IMR-90 (cell line): ENCODE measurements around the gene RUNX1. TPM values are rescaled to one million over a fixed set of nuclear protein-coding genes. Genes with fewer than 3 reads are reported as not detected.

Experiments used
- ATAC-seq: fragments of 200-7000 bp; cut with Tn5 transposase; 2 replicates; pipeline ENCODE4 v1.9.1; 2020; ENCODE audit warnings: low read depth, mild to moderate bottlenecking, moderate library complexity
- BruUV-seq: library from RNA; stranded (reverse); fragments of 400-500 nt; replicated peaks from 2 replicates; lab custom pipeline; 2021; lab: Mats Ljungman, UMichigan
- CTCF ChIA-PET: fragments of 300-600 bp; formaldehyde crosslinking; extraction: SDS; loops from one replicate; lab custom pipeline; 2021; ENCODE audit warnings: antibody characterized with exemption; lab: Yijun Ruan, JAX
- POLR2A ChIA-PET: fragments of 300-600 bp; sonication (Branson Sonifier 250); formaldehyde crosslinking; loops from one replicate; lab custom pipeline; 2022; ENCODE audit warnings: antibody characterized with exemption; ENCODE audit not compliant: unreplicated experiment; lab: Charles Lee
- DNase-seq: peaks from one replicate; pipeline ENCODE4 v3.0.0; 2013
- H2AFZ ChIP-seq: replicated peaks from 2 replicates; pipeline ENCODE3; 2013; ENCODE audit warnings: low read length, mild to moderate bottlenecking; ENCODE audit not compliant: poor library complexity
- H2AK5ac ChIP-seq: 2 replicates; pipeline ENCODE4 v1.6.1; 2013; ENCODE audit warnings: low read depth, low read length, inconsistent platforms
- H2AK9ac ChIP-seq: replicated peaks from 2 replicates; pipeline ENCODE3; 2013; ENCODE audit warnings: mild to moderate bottlenecking, low read depth, low read length, moderate library complexity; ENCODE audit not compliant: poor library complexity
- H2BK120ac ChIP-seq: 2 replicates; pipeline ENCODE4 v1.6.1; 2013; ENCODE audit warnings: low read depth, low read length, inconsistent platforms
- H2BK15ac ChIP-seq: 3 replicates; pipeline ENCODE4 v1.6.1; 2013; ENCODE audit warnings: low read depth, low read length, inconsistent platforms
- H2BK20ac ChIP-seq: 2 replicates; pipeline ENCODE4 v1.6.1; 2013; ENCODE audit warnings: low read depth, mild to moderate bottlenecking, inconsistent platforms, low read length, moderate library complexity
- H2BK5ac ChIP-seq: 2 replicates; pipeline ENCODE4 v1.6.1; 2013; ENCODE audit warnings: mild to moderate bottlenecking, low read depth, low read length, inconsistent platforms; ENCODE audit not compliant: poor library complexity, severe bottlenecking
- H3K14ac ChIP-seq: replicated peaks from 2 replicates; pipeline ENCODE4 v1.6.1; 2013; ENCODE audit warnings: low read depth, low read length, inconsistent platforms
- H3K18ac ChIP-seq: 2 replicates; pipeline ENCODE4 v1.6.1; 2013; ENCODE audit warnings: low read depth, low read length, control low read depth
- H3K23ac ChIP-seq: 2 replicates; pipeline ENCODE4 v1.6.1; 2013; ENCODE audit warnings: low read depth, low read length, inconsistent platforms
- H3K27ac ChIP-seq: 2 replicates; pipeline ENCODE4 v1.5.1; 2013; ENCODE audit warnings: mild to moderate bottlenecking, control low read depth, low read length; ENCODE audit not compliant: insufficient read depth
- H3K27me3 ChIP-seq: 2 replicates; pipeline ENCODE4 v1.6.1; 2013; ENCODE audit warnings: low read length; ENCODE audit not compliant: control insufficient read depth, insufficient read depth
- H3K36me3 ChIP-seq: 2 replicates; pipeline ENCODE4 v1.6.1; 2013; ENCODE audit warnings: low read length, mixed read lengths; ENCODE audit not compliant: control insufficient read depth, insufficient read depth
- H3K4ac ChIP-seq: 2 replicates; pipeline ENCODE4 v1.6.1; 2013; ENCODE audit warnings: low read depth, low read length, inconsistent platforms
- H3K4me1 ChIP-seq: 2 replicates; pipeline ENCODE4 v1.6.1; 2013; ENCODE audit warnings: low read length, mixed read lengths; ENCODE audit not compliant: control insufficient read depth, insufficient read depth
- H3K4me2 ChIP-seq: 2 replicates; pipeline ENCODE4 v1.6.1; 2013; ENCODE audit warnings: low read depth, mild to moderate bottlenecking, control low read depth, low read length, moderate library complexity
- H3K4me3 ChIP-seq: 2 replicates; pipeline ENCODE4 v1.5.1; 2013; ENCODE audit warnings: low read depth, mild to moderate bottlenecking, control low read depth, low read length, moderate library complexity; ENCODE audit not compliant: insufficient read depth
- H3K56ac ChIP-seq: 2 replicates; pipeline ENCODE4 v1.6.1; 2013; ENCODE audit warnings: low read length, inconsistent platforms; ENCODE audit not compliant: insufficient read depth; ENCODE audit errors: extremely low read depth
- H3K79me1 ChIP-seq, 2 experiments: 2 replicates each; pipeline ENCODE4 v1.6.1; 2013; ENCODE audit warnings: low read length in 2 of 2, inconsistent platforms in 1 of 2, low read depth in 1 of 2
- H3K9ac ChIP-seq: 2 replicates; pipeline ENCODE4 v1.6.1; 2013; ENCODE audit warnings: low read depth, low read length, control low read depth
- H3K9me1 ChIP-seq: 2 replicates; pipeline ENCODE4 v1.6.1; 2013; ENCODE audit warnings: low read length, inconsistent platforms; ENCODE audit not compliant: insufficient read depth
- H3K9me3 ChIP-seq: 2 replicates; pipeline ENCODE4 v1.6.1; 2013; ENCODE audit warnings: low read length; ENCODE audit not compliant: control insufficient read depth, insufficient read depth
- H4K20me1 ChIP-seq: 2 replicates; pipeline ENCODE4 v1.6.1; 2013; ENCODE audit warnings: low read length, inconsistent platforms; ENCODE audit not compliant: insufficient read depth
- H4K5ac ChIP-seq: 2 replicates; pipeline ENCODE4 v1.6.1; 2013; ENCODE audit warnings: mild to moderate bottlenecking, low read depth, low read length, control low read depth
- H4K8ac ChIP-seq, 2 experiments: 2 replicates each; pipeline ENCODE4 v1.6.1; 2013; ENCODE audit warnings: low read depth in 2 of 2, low read length in 2 of 2, control low read depth in 1 of 2, inconsistent platforms in 1 of 2
- H4K91ac ChIP-seq: 2 replicates; pipeline ENCODE4 v1.6.1; 2013; ENCODE audit warnings: low read depth, low read length, inconsistent platforms; ENCODE audit not compliant: insufficient read depth
- CEBPB ChIP-seq: IDR thresholded peaks from 2 replicates; pipeline ENCODE4 v1.6.1; 2012; ENCODE audit warnings: low read depth, low read length, improper control_type of control experiment
- FOS ChIP-seq: fragments of 150-350 bp; IDR thresholded peaks from 2 replicates; pipeline ENCODE4 v1.6.1; 2016; ENCODE audit warnings: low read depth, low read length
- MAZ ChIP-seq: IDR thresholded peaks from 2 replicates; pipeline ENCODE4 v1.6.1; 2012; ENCODE audit warnings: low read depth, mild to moderate bottlenecking, low read length, improper control_type of control experiment, moderate library complexity, borderline replicate concordance
- NFE2L2 ChIP-seq: fragments of 150-350 bp; IDR thresholded peaks from 2 replicates; pipeline ENCODE4 v1.6.1; 2016; ENCODE audit warnings: low read depth, mild to moderate bottlenecking, low read length
- SMC3 ChIP-seq: fragments of 150-350 bp; IDR thresholded peaks from 2 replicates; pipeline ENCODE4 v1.6.1; 2016; ENCODE audit warnings: low read depth, mild to moderate bottlenecking, antibody characterized with exemption, low read length, moderate library complexity
- WGBS, 2 experiments: methylation state at CpG; one replicate each; pipeline versions ENCODE4 v1.1.5 to v1.1.7; 2013; ENCODE audit warnings: missing lambda C conversion rate in 2 of 2; ENCODE audit not compliant: insufficient read length in 1 of 2; ENCODE audit errors: extremely low coverage in 2 of 2; 5-methylcytosine and 5-hydroxymethylcytosine counted together
- dilution Hi-C: fragments of 300-500 bp; cut with HindIII; formaldehyde crosslinking; loops from one replicate; pipeline ENCODE4 v1.14.3; 2018; ENCODE audit warnings: low sequenced_read_pairs; ENCODE audit not compliant: unreplicated experiment
- in situ Hi-C: fragments of 300-500 bp; cut with MboI; formaldehyde crosslinking; loops from 3 replicates; pipeline ENCODE4 v1.14.3; 2019; ENCODE audit warnings: low sequenced_read_pairs, inconsistent platforms, mixed read lengths
- intact Hi-C: fragments of 100-400 bp; cut with micrococcal nuclease; formaldehyde crosslinking; loops from 2 replicates; pipeline ENCODE4 v1.10.0; 2022
- polyA plus RNA-seq, 3 experiments: library from polyadenylated mRNA; depleted of rRNA; stranded (reverse); fragments of >200 nt; gene quantifications; 2 replicates each; pipeline ENCODE4 v1.2.3, GENCODE V29; 2012; ENCODE audit warnings: low replicate concordance in 1 of 3
- total RNA-seq: library from RNA; depleted of rRNA; stranded (reverse); fragments of >200 nt; gene quantifications from 2 replicates; pipeline ENCODE4 v1.2.3, GENCODE V29; 2012

RUNX1 gene
- total and polyA plus RNA-seq, 2 of the 4 experiments (the other 2 are of a cell fraction) = 34.5 to 56.5 TPM

DNA sequence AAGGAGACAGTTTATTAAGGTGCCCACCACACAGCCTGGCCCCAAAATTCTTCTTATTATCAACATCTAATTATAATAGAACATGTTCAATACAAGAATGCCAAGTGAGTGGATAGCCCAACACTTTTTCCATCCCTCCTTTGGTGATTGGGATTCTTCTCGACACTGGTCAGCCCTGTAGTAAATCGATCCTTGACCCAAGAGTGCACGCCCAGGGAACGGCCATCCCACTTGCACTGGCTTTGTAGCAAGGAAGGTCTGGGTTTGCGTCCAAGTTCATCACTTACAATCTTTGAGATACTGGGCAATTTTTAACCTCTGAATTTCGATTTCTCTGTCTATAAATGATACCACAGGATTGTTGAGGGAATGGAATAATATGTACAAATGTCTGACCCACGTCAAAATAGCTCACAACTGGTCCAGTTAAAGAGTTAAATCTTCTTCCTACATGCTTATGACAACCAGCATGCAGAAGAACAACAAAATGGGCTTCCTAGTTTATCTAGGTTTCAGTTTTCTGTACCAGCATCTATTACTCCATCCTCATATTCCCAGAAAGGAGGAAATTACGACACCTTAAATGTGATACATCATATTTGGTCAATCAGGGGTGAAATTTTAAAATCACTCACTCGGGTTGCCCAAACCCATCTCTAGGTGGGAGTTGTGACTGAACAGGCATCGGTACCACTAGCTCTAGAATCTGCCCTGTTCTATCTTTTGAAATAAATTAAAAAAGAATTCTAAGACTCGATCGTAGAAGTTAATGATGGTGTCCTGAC lies 218.5 kb downstream of the RUNX1 start:
- POLR2A ChIA-PET = no interaction called here
- no peak overlapping the region for H3K9ac ChIP-seq

More for the DNA sequence above, 218.5 kb downstream of the RUNX1 start:
- no peak overlapping the region for H3K14ac ChIP-seq
- no peak overlapping the region for H3K27ac ChIP-seq
- no peak for TF ChIP-seq FOS
- no peak for TF ChIP-seq MAZ
- TF ChIP-seq SMC3 = no peak
- no peak for TF ChIP-seq NFE2L2
- peak; percentile 20; the same call in 1 of the 2 replicates for TF ChIP-seq CEBPB
- H3K4me3 ChIP-seq = no peak overlapping the region
- peak overlapping the region; percentile 34 for H2BK5ac ChIP-seq
- in situ Hi-C loops = no loop called here
- no peak overlapping the region for H2BK120ac ChIP-seq
- ATAC-seq = no peak
- peaks cover 51% of the 10 kb centered on the region for H3K36me3 ChIP-seq
- H3K18ac ChIP-seq = no peak overlapping the region
- H4K8ac ChIP-seq = no peak overlapping the region; a peak in 1 of 4 replicates
- WGBS, 2 experiments = no CpG with 5 or more reads among the region's 12 CpGs
- no peaks in the 10 kb centered on the region for H3K27me3 ChIP-seq
- no peak overlapping the region for H2AFZ ChIP-seq
- CTCF ChIA-PET = interaction anchor here (0.7 kb wide), 1 partner anchor 825 kb away, joined by 3 read pairs; no protein-coding TSS in a partner anchor
- dilution Hi-C loops = no loop called here
- H3K4me1 ChIP-seq = peaks cover 9% of the 10 kb centered on the region
- DNase-seq = no peak
- H3K4ac ChIP-seq = no peak overlapping the region
- no peak overlapping the region for H4K5ac ChIP-seq
- no peak overlapping the region for H2AK5ac ChIP-seq
- peaks cover 67 to 94% of the 10 kb centered on the region in 2 experiments for H3K79me1 ChIP-seq
- H3K56ac ChIP-seq = no peak overlapping the region
- H2BK20ac ChIP-seq = no peak overlapping the region
- no TSS peak for BruUV-seq
- H2AK9ac ChIP-seq = no peak overlapping the region
- peaks cover 22% of the 10 kb centered on the region for H3K9me1 ChIP-seq
- H4K20me1 ChIP-seq = peaks cover 39% of the 10 kb centered on the region
- no peak overlapping the region for H3K23ac ChIP-seq
- H2BK15ac ChIP-seq = no peak overlapping the region
- H3K9me3 ChIP-seq = no peaks in the 10 kb centered on the region
- intact Hi-C loops = no loop called here
- no peak overlapping the region for H3K4me2 ChIP-seq
- H4K91ac ChIP-seq = no peak overlapping the region
